Activated CD8-positive, alpha-beta T cell treated with anti-CD3 and anti-CD28 coated beads for 36 hours (primary cell): ENCODE results near the gene IMP3. TPM values are rescaled to one million over a fixed set of nuclear protein-coding genes. Genes with fewer than 3 reads are reported as not detected.

Source experiments
- ATAC-seq: fragments of 200-7000 bp; cut with Tn5 transposase; one replicate; pipeline ENCODE4 v1.10.0; 2021; ENCODE audit warnings: mild to moderate bottlenecking, moderate library complexity
- CTCF ChIA-PET: fragments of 350-600 bp; sonication (Branson Sonifier 250); formaldehyde crosslinking; loops from one replicate; lab custom pipeline; 2021; ENCODE audit warnings: antibody characterized with exemption; lab: Charles Lee
- POLR2A ChIA-PET: fragments of 350-600 bp; sonication (Branson Sonifier 250); formaldehyde crosslinking; loops from one replicate; lab custom pipeline; 2021; ENCODE audit warnings: antibody characterized with exemption; lab: Charles Lee
- DNase-seq: peaks from one replicate; pipeline ENCODE4 v3.0.0-alpha.2; 2020
- H3K27ac Mint-ChIP-seq: one replicate; pipeline ENCODE4 v1.8.0; 2021; ENCODE audit warnings: mild to moderate bottlenecking, mixed read lengths
- H3K27me3 Mint-ChIP-seq: one replicate; pipeline ENCODE4 v1.8.0; 2021; ENCODE audit warnings: mixed read lengths
- H3K36me3 Mint-ChIP-seq: one replicate; pipeline ENCODE4 v1.8.0; 2021; ENCODE audit warnings: low read depth, mixed read lengths
- H3K4me1 Mint-ChIP-seq: one replicate; pipeline ENCODE4 v1.8.0; 2021; ENCODE audit warnings: low read depth, mixed read lengths
- H3K4me3 Mint-ChIP-seq: one replicate; pipeline ENCODE4 v1.8.0; 2021; ENCODE audit warnings: mild to moderate bottlenecking, moderate library complexity, mixed read lengths
- H3K9me3 Mint-ChIP-seq: one replicate; pipeline ENCODE4 v1.8.0; 2021; ENCODE audit warnings: mixed read lengths
- intact Hi-C: fragments of 100-400 bp; cut with micrococcal nuclease; formaldehyde crosslinking; loops from one replicate; pipeline ENCODE4 v1.10.0; 2022
- total RNA-seq, 2 experiments: library from RNA; stranded (reverse); gene quantifications; one replicate each; pipeline ENCODE4 v1.2.3, GENCODE V29; 2021
- TF ChIP-seq, protein P1 (sequence below): fragments of 200-600 bp; IDR thresholded peaks from one replicate; pipeline ENCODE4 v1.8.0; 2022; ENCODE audit warnings: antibody characterized with exemption, mild to moderate bottlenecking

Gene IMP3
- total RNA-seq, 2 experiments from 2014 or later = 101 to 105 TPM

DNA sequence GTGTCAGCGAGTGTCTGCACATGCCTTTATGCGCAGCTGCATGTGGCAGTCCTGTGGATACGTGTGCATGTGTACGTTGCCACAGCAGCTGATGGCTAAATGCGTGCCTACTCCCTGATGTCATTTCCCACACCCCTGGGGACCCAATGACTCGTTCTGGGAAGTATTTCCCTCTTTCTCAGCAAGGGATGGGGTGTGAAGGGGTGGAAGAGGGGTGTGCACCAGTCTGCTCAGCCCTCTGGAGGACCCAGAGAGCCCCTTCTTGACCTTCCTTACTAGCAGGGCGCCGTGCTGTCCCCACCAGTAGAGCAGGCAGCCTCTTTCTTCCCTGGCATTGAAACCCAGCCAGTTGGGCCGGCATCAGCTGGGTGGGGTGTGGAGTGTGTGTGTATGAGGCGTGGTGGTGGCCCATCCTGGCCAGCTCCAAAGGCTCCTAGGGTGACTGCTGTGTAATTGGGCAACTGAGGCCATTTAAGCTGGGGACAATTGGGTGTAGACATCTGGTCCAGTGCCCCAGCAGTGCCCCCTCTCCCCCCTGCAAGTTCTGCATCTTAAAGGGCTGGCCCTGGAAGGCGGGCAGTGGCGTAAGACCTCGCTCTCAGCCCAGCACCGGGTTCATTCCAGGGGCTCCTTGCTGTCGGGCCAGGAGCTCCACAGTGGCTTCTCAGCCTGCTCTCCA lies 26.9 kb upstream of the IMP3 start:
- CTCF ChIA-PET = interaction anchor here (1.2 kb wide), 1 partner anchor 299 kb away, joined by 4 read pairs; the partner anchor contains the start of gene MAN2C1
- ATAC-seq = no peak
- no peaks in the 10 kb centered on the region for H3K4me1 Mint-ChIP-seq
- H3K36me3 Mint-ChIP-seq = no peaks in the 10 kb centered on the region
- H3K4me3 Mint-ChIP-seq = no peak overlapping the region
- TF ChIP-seq, protein P1, sequence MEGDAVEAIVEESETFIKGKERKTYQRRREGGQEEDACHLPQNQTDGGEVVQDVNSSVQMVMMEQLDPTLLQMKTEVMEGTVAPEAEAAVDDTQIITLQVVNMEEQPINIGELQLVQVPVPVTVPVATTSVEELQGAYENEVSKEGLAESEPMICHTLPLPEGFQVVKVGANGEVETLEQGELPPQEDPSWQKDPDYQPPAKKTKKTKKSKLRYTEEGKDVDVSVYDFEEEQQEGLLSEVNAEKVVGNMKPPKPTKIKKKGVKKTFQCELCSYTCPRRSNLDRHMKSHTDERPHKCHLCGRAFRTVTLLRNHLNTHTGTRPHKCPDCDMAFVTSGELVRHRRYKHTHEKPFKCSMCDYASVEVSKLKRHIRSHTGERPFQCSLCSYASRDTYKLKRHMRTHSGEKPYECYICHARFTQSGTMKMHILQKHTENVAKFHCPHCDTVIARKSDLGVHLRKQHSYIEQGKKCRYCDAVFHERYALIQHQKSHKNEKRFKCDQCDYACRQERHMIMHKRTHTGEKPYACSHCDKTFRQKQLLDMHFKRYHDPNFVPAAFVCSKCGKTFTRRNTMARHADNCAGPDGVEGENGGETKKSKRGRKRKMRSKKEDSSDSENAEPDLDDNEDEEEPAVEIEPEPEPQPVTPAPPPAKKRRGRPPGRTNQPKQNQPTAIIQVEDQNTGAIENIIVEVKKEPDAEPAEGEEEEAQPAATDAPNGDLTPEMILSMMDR = no peak
- POLR2A ChIA-PET = no interaction called here
- no peaks in the 10 kb centered on the region for H3K27me3 Mint-ChIP-seq
- intact Hi-C loops = no loop called here
- no peaks in the 10 kb centered on the region for H3K9me3 Mint-ChIP-seq
- no peak for DNase-seq
- H3K27ac Mint-ChIP-seq = no peak overlapping the region

DNA sequence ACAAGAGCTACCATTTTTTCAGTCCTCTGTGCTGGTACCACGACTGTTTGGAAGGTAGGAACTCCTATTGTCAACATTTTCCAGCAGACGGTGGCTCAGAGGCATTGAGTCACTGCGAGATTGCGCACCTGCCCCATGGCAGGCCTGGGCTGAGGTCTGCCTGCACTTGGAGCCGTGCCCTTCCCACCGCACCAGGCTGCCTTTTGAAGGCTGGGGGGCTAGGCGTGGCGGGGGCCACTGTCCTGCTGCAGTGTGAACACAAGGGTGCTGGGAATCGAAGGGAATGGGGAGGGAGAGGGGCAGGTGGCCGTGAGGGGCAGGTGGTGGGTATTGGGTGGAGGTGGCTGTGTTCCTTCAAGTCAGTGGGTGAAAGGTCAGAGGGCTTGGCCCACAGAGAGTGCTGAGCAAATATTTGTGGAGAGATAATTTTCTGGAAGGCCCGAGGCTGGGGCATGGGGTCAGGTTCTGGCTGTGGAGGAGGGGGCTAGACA lies 24.0 kb upstream of the IMP3 start:
- DNase-seq (no peak), ATAC-seq (no peak)
- intact Hi-C loops = no loop called here
- CTCF ChIA-PET = no interaction called here
- H3K27me3 Mint-ChIP-seq = no peaks in the 10 kb centered on the region
- no peaks in the 10 kb centered on the region for H3K4me1 Mint-ChIP-seq
- H3K4me3 Mint-ChIP-seq = no peak overlapping the region
- H3K9me3 Mint-ChIP-seq = no peaks in the 10 kb centered on the region
- POLR2A ChIA-PET = no interaction called here
- H3K27ac Mint-ChIP-seq = no peak overlapping the region
- H3K36me3 Mint-ChIP-seq = no peaks in the 10 kb centered on the region
- TF ChIP-seq, protein P1 = no peak

DNA sequence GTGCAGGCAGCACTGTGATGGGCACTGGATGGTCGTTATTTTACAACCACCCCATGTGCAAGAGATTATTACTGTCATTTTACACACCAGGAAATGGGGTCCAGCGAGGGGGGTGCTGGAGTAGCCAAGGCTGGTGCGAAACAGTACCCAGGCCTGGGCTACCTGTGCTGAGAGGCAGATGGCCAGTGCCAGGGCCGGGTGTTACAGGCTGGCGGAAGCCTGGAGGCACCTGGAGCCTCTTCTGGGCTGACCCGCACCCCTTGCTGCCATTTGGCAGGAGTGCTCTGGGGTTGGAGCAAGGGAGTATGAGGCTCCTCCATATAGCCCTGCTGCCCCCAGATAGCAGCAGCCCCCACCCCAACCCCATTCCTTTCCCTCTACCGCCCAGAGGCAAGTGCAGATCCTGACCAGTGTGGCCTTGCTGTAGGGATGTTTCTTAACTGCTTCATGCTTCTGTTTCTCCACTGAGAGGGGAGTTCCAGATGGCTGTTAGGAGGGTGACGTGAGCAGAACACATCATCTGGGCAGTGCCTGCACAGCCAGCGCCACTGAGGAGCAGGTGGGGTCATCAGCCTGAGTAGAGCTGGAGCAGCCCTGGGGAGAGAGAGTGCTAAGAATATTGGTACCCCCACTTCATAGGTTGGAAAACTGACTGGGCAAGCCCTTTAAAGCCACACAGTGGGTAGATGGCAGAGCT lies 22.9 kb upstream of the IMP3 start:
- TF ChIP-seq, protein P1 = no peak
- Mint-ChIP-seq H3K4me3 (no peak overlapping the region), H3K27ac (no peak overlapping the region), H3K4me1 (no peaks in the 10 kb centered on the region), H3K36me3 (no peaks in the 10 kb centered on the region), H3K27me3 (no peaks in the 10 kb centered on the region), H3K9me3 (no peaks in the 10 kb centered on the region)
- intact Hi-C loops = no loop called here
- CTCF ChIA-PET = interaction anchor here (0.6 kb wide), 1 partner anchor 42 kb away, joined by 3 read pairs; no protein-coding TSS in a partner anchor
- POLR2A ChIA-PET = no interaction called here
- ATAC-seq = no peak
- no peak for DNase-seq

DNA sequence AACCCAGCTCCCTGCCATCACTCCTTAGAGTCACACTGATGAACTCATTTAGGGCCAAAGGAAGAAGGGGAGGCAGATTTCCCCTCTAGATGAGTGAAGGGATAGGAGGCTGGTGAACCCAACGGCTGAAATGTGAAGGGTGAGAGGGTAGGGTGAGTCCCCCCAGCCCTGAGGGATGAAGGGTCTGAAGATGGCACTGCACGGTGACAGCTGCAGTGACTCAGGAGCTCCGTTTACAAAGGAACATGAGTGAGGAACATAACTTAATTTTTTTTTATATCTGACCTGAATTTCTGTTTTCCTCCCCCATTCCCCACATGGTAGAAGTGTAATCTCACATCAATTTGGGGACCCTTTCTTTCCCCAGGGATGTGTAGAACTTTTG lies 21.7 kb upstream of the IMP3 start:
- CTCF ChIA-PET = interaction anchor here (2.2 kb wide), 1 partner anchor 15 kb away, joined by 8 read pairs; the partner anchor contains the start of gene SNX33
- TF ChIP-seq, protein P1 = no peak
- no peak for ATAC-seq
- no peak overlapping the region for H3K4me3 Mint-ChIP-seq
- H3K36me3 Mint-ChIP-seq = no peaks in the 10 kb centered on the region
- no peak overlapping the region for H3K27ac Mint-ChIP-seq
- H3K4me1 Mint-ChIP-seq = no peaks in the 10 kb centered on the region
- intact Hi-C loops = no loop called here
- no peak for DNase-seq
- POLR2A ChIA-PET = interaction anchor here (1.3 kb wide), 1 partner anchor 22 kb away, joined by 3 read pairs; the partner anchor contains the start of gene IMP3
- H3K27me3 Mint-ChIP-seq = no peaks in the 10 kb centered on the region
- H3K9me3 Mint-ChIP-seq = no peaks in the 10 kb centered on the region
